Vagina (tissue), 2 donors: ENCODE results near the gene PRG3.

Experiments
- CTCF ChIP-seq, 3 experiments: fragments of 450-650 bp in 2 of 3; fragments of 200-600 bp in 1 of 3; sonication (generic) in 1 of 3; IDR thresholded peaks; one replicate each; pipeline ENCODE4 v1.5.1; 2017 to 2019; ENCODE audit warnings: antibody characterized with exemption in 3 of 3, mild to moderate bottlenecking in 2 of 3, moderate library complexity in 2 of 3
- POLR2A ChIP-seq, 2 donors: fragments of 450-650 bp; IDR thresholded peaks; one replicate each; pipeline ENCODE4 v1.6.1; 2017; ENCODE audit warnings: antibody characterized with exemption in 2 of 2, mild to moderate bottlenecking in 2 of 2, moderate library complexity in 2 of 2
- POLR2AphosphoS5 ChIP-seq, 2 donors: sonication (generic); formaldehyde crosslinking; IDR thresholded peaks; one replicate each; pipeline ENCODE4 v1.9.0; 2017; ENCODE audit warnings: antibody characterized with exemption in 2 of 2, mild to moderate bottlenecking in 2 of 2, low read depth in 1 of 2; ENCODE audit not compliant: insufficient read depth in 1 of 2

DNA sequence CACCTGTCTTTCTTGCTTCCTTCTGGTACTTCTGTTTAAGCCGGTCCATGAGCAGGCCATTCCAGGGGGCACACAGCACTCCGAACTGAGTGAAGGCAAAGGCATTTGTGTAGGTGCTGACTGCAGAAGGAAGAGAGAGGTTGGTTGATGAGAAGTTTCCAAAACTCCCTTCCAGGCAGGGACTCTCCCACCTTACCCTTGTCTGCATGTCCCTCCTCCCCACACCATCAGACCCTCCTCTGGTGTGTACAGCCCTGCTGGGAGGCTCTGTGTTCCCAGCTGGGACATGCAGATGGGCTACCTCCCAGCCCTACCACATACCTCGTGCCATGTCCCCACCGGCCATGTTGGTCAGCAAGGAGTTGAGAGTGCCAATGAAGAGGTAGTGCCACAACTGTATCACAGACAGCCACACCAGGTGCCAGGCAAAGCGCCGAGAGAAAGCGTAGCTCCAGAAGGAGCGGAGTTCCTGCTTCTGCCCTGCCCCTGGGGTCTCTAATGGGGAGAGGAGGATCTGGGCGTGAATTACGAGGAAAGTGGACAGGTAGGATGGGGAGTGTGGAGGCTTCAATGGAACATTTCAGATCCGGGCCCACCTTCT, 33.8 kb upstream of the PRG3 start:
- TF ChIP-seq CTCF (IDR thresholded peaks at IDR 0.05) (no peak), POLR2A (IDR thresholded peaks at IDR 0.05) (no peak), POLR2AphosphoS5 (IDR thresholded peaks at IDR 0.05; ENCODE audit: insufficient read depth in 1 of 2, low read depth in 1 of 2) (no peak)
